GM19372 (cell line): ENCODE results near the gene TEX48.
A peak's percentile ranks its signal among the peaks of the same experiment; 100 is the strongest.

Experiments
- ATAC-seq: cut with Tn5 transposase; IDR thresholded peaks from one replicate; pipeline ENCODE4 v1.9.1; 2021; ENCODE audit warnings: mild to moderate bottlenecking, low read depth, moderate library complexity; ENCODE audit not compliant: unreplicated experiment

TEX48 gene, protein sequence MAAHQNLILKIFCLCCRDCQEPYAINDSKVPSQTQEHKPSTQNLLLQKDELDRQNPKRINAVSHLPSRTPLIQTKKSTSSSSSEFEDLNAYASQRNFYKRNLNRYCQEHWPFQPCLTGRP

DNA sequence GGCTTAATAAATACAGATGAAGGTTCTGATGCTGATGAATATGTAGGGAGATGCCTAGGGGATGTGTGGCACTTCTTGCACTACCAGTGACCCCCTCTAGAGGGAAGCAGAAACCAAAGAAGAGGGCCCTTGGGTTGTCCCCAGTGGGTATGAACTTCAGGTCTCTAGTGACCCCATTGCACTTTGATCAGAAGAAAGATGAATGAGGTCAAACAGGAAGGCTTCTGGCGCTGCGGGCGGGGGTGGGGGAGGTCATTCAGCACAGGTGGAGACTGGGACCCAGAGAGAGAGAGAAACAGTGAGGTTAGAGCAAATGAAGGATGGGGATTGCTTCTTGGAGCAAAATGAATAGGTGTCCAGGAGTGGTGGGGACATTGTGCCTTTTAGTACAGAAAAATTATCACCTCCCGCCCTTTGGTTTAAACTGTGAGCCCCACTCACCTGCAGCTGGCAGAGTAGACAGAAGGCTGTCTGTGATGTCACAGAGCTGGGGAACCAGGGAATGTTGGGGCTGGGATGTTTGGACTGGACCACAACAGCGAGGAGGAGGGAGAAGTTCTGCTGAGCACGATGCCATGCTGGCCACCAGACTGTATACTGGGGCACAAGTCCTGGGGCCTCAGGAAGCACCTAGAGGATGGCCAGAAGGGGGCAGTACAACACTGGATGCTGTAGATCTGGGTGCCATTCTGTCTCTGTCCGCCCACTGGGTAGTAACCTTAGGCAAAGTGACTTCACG lies at the start of gene TEX48:
TSS of gene TEX48 (minus strand) at position 599 of the 739 bp plus-strand sequence. CDS start 10,469 bp downstream, outside the sequence.
- peak; percentile 85 for ATAC-seq

DNA sequence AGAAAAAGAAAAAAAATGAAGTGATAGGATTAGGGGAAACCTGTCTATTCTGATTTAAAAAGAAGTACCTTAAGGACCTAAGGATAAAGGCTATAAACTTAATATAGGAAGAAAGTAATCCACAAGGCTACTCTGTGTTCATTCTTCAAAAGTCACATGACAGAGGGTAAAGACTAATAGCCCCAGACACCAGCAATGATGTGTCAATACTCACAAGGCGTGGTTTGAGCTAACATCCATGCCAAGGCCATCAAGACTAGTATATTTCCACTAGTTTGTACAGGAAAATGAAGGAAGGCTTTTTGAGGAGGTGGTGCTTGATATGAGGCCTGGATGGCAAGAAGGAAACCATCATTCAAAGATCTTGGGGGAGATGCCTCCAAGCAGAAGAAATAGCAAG lies 49.7 kb upstream of the TEX48 start:
- no peak for ATAC-seq

DNA sequence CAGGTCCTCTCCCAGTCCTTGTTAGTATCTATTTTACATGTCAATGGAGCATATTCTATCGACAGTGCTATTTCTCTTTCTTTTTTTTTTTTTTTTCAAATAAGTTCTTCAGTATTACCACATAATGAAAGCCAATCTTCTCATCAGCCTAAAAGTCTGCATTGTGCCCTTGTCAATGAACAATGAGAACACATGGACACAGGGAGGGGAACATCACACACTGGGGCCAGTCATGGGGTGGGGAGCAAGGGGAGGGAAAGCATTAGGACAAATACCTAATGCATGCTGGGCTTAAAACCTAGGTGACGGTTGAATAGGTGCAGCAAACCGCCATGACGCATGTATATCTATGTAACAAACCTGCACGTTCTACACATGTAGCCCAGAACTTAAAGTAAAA lies 47.7 kb upstream of the TEX48 start:
- no peak for ATAC-seq

DNA sequence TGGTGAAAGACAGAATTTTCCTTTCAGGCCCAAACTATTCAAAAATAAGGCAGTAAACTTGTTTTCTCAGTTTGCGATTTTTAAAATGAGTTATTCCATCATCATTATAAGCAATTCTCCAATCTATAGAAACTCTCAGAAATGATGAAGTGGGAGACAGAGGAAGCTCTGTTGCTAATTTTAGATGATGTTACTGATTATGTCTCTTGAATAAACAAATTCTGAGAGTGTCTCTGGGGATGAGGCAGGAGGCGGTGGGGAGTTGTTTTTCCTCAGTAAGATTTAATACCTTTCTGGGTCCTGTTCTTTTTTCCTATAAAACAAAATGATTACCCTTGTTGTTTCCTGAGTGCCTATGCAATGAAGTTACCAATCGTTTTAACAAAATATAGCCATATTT lies 43.9 kb upstream of the TEX48 start:
- ATAC-seq: no peak

DNA sequence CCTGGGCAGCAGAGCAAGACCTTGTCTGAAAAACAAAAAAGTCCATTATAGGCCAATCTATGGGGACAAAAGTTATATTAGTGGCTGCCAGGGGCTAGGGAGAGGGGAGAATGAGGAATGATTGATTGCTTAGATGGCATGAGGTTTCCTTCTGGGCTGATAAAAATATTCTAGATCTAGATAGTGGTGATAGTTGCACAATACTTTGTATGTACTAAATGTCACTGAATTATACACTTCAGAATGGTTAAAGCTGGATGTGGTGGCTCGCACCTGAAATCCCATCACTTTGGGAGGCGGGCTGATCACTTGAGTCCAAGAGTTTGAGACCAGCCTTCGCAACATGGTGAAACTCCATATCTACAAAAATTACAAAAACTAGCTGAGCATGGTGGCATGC lies 42.8 kb upstream of the TEX48 start:
- ATAC-seq: no peak

DNA sequence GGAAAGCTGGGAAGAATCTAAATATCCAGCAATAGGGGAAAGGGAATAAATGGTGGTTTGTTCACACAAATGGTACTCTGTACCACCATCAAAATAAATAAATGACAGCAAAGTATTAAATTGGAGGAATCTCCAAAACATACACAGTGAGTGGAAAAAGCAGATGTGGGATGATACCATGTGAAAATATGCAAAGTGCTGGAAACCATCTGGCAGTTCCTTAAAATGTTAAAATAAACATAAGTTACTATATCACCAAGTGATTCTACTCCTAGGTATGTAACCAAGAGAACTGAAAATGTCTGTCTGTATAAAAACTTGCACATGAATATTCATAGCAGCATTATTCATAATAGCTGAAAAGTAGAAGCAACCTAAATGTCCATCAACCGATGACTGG lies 41.9 kb upstream of the TEX48 start:
- no peak for ATAC-seq

DNA sequence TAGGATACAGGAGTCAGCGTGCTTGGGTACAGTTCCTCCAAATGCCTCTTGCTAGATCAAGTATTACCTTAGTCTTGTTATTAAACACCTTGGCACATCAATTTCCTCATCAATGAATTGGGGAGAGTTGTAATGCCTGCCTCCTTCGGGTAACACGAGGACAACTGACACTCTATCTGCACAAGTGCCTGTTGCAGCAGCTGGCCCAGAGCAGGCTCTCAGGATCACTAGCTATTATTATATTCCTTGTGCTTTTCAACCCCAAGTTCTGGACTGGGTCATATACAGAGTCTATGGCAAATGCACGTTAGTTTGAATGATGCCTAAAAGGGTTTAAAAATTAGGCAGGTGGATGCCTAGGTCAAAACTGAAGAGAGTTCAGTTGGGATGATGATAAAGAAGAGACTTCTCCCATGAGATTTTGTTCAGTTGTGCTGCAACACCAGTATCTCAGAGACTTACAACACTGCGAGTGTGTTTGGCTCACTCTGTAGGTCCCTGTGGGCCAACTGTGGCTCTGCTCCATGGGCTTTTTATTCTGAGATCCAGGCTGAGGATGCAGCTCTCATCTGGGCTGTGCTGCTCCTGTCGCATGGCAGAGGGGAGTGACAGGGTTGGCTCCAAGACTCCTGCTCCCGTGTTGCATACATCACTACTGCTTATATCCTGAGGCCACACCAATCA lies 41.1 kb upstream of the TEX48 start:
- ATAC-seq: no peak

DNA sequence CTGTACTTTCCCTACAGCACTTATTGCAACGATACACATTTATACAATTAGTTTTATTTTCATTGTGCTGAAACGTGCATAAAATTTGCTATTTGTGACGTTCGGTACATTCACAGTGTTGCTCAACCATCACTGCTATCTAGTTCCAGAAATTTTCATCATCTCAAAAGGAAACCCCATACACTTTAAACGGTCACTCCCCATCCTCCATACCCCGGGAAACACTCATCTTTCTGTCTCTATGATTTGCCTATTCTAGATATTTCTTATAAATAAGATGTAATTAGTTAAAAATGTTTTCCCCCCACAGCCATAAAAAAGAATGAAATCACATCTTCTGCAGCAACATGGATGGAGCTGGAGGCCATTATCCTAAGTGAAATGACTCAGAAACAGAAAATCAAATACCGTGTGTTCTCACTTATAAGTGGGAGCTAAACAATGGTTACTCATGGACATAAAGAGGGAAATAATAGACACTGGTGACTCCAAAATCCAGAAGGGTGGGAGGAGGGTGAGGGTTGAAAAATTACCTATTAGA lies 40.2 kb upstream of the TEX48 start:
- no peak for ATAC-seq

DNA sequence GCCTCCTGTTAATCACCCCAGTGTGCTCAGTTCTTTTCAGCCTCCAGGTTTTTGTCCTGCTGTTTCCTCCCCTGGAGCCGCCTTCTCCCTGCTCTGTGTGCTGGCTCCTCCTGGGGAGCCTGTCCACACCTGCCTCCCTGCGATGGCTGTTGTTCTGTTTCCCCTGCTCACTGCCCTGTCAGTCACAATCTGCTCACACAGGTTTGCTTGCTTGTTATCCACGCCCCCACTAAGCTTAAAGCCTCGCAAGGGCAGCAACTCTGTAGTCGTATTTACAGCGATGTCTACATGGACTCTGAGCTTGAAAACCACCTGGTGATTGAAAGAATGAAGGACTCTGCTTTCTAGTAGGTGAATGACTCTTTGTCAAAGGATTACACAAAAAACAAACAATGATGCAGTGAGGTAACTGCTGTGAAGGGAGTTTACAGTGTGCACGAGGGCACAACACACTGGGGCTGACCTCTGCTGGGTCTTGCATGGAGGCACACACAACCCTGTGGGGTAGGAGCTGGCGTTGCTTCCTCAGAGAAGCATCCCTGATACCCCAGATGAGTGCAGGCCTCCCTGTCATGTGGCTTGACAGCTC lies 39.6 kb upstream of the TEX48 start:
- ATAC-seq: no peak

DNA sequence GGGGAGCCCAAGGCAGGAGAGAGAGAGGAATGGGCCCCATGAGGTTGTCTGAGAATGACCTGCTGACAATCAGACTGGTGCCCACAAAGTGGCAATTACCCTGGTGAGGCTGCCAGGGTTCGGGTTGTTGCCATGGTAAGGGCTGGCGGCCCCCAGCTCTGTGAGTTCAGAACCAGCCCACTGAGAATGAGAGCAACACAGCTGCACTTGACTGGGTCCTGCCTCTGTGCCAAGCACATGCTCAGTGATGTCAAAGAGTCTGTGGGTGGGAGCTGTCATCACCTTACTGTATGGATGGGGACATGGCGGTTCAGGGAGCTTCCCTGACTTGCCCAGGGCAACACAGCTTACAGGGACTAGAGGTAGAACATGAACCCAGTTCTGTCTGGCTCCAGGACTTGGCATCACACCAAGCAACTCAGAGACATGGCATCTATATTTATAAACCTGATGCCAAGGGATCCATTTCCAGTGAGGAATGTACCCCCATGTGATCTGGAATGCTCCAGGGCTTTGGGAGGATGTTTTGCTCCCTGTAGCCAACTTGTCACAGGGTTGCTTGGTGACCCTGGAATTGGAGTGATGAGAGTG lies 38.2 kb upstream of the TEX48 start:
- no peak for ATAC-seq

DNA sequence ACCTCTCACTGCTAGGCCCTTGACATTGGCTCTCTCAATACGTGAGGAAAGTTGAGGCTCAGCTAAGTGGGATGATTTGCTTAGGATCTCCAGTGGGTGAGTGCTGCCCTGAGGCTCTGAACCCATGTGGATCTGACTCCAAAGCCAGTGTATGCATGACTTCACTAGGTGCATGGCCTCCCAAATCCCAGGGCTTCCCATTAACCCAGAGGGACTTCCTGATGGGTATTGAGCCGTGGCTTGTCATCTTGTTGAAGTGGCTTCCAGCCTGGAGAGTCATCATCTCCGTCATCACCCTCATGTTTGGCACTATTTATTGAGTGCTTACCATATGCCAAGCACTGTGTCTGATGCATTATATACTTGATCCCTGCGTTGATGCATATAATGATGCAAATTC lies 37.3 kb upstream of the TEX48 start:
- ATAC-seq: no peak

DNA sequence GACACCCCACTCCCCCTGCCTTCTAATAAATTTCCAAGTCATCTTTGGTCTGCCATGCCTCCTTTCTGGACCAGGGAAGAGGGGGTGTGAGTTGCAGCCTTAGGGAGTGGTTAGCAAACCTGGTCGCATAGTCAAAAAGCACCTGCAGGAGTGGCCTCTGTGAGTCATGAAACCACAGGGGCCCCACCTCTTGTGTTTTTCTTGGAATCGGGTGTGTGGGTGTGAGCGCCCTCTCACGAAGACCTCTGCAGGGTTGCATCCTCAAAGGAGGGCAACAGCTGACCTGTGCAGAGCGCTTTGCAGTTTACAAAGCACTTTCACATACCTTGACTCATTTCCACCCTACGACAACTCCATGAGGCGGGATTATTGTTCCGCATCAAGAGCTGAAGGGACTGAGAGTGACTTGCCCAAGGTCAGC lies 36.8 kb upstream of the TEX48 start:
- peak; percentile 57 for ATAC-seq

DNA sequence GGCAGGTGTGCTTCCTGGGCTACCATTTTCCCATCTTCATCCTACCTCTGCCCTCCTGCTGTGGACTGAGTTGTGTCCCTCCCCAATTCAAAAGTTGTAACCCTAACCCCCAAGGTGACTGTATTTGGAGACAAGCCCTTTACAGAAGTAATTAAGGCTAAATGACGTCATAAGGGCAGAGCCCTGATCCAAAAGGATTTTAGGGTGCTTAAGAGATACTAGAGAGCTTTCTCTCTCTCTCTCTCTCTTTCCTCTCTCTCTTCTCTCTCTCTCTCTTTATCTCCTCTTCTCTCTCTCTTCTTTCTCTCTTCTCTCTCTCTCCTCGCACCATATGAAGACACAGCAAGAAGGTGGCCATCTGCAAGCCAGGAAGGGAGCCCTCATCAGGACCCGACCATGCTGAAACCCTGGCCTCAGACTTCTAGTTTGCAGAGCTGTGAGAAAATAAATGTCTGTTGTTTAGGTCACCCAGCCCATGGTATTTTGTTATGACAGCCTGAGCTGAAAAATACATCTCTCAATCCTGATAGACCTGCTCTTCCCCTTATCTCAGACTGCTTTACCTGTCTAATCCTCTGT lies 36.0 kb upstream of the TEX48 start:
- no peak for ATAC-seq

DNA sequence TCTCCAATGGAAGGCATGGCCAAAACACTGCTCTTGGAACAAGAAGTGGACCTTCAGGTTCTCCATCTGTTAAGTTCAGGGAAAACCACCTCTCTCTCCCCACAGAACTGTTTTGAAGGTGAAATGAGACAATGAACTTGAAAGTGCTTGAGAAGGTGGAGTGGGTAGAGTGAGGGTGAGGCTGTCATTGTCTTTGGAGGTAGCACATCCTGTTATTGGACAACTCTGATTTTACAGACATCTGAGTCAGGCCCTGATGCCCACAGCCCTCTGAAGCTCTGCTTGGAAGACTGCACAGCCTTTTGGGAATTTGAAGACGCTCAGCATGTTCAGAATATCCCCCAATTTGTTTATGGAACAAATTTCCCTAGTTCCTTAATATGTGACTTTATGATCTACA lies 27.6 kb upstream of the TEX48 start:
- ATAC-seq: no peak

DNA sequence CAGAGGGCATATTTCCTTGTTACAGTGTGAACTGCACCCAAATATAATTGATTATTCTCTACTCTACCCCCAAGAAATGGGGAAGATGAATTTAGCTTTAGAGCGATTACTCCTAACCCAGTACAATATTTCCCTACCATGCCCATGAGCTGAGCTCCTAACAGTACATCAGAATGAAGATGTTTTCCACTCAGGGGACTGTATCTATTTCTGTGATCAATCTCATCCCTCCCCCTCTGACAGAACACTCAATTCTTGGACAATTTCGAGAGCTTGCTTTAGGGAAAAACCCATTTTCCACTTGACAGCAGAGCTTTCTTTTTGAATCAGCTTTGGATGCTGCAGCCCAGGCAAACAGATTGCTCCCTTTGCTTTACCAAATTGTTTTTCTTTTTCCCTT lies 24.7 kb upstream of the TEX48 start:
- no peak for ATAC-seq

DNA sequence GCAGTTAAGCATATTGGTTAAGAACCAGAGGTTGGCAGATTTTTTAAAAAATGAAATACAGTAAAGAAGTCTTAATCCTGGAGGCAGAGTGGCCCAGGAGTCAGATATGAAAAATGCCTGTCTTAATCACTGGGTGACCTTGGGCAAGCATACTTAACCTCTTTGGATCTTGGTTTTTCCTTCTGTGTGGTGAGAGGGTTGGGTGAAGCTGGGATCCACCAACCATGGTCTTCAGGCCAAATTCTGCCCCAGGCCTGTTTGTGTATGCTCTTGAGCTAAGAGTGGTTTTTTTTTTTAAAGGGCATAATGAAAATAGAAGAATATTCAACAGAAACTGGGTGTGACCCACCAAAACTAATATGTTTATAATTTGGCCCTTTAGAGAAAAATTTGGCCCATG lies 20.0 kb upstream of the TEX48 start:
- no peak for ATAC-seq

DNA sequence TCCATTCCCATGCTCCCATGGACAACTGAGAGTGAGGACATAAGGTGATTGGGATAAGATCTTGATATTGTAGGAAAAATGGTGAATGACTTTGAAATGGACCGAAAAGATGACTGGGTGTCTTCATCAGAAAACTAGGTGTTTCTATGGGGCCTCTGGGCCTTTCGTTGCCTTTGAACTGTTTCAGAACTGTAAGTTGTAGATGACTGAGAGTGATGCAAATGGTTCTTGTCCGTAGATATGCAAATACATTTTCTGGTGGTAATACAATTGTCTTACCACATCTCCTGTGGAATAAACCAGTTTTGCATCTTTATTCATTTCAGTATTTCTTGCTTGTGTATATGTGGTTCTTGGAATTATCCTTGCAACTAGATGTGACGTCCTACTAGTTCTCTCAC lies 16.0 kb upstream of the TEX48 start:
- ATAC-seq: no peak

DNA sequence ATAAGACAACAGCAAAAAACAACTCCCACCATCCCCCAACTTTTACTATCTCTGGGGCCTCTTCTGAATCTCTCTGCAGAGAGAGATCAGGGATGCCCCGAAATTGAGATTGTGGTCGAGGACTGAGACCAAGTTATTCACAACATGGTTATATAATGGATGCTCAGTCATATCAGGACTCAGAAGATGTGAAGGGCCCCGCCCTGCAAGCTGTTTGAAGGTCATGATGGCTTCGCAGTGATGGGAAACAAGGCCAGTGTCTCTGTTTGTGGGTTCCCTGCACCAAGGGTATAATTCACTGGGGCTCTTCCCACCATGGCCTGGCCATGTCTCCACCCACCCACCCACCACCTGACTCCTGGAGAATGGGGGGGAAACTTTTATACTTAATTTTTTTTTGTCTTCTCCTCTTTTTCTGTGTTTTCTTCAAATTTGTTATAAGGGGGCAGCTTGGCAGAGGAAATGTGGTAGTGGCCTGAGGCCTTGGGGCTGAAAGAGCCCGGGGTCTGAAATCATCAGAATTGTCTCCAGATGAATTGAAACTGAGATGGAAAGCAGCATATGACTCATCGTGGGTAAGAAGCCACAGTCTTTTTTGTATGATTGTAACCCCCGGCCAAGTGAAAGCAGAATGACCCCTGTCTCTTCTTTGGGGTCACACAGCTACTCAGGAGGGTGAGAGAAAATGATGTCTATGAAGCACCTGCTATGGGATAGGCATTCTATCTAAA lies 15.0 kb upstream of the TEX48 start:
- ATAC-seq: peak; percentile 56

DNA sequence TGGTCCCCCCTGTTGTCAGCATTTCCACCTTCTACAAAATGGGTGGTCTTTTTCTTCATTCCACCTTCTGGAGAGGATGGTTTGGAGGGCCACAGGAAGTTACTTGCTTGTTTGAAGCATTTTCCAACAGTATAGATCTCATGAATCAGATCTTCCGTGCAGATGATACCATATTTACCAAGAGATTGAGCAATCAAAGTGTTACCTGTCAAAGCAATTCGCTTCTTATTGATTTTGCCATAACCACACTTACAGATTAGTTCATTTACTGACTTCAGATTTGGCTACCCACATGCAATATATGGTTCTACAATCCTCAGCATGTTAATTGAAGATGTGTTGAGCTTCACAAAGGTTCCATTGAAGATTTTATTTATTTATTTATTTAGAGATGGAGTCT lies 14.0 kb upstream of the TEX48 start:
- no peak for ATAC-seq

DNA sequence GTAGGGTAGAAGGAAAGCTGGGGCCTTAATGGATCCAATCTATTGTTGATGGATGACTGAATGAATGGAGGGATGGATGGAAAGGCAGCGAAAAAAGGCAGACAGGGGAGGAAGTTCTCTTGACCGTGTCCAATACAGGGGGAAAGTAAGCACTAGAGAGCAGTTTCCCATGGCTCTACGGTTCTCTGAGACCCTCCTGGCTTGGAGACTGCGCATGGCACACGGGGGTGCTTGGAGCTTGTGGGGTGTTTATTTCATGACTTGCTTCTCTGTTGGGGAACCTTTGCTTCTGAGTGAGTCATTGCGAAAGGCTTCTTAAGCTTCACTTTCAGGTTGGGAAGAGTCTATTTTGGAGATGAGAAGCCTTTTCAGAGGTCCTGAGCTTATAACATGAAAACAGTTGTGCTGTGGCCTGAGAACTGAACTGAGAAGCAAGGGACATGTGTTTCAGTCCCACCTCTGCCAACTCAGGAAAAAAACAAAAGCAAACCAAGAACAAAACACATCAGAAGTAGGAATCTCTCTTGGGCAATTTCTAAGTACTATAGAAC lies 12.8 kb upstream of the TEX48 start:
- ATAC-seq: peak; percentile 37
